Vagina (tissue), 2 donors: ENCODE results near the gene CCDC188. TPM values are rescaled to one million over a fixed set of nuclear protein-coding genes. Genes with fewer than 3 reads are reported as not detected.

Experiments used
- DNase-seq, 2 donors: peaks; one replicate each; pipeline ENCODE4 v3.0.0-alpha.2; 2017; ENCODE audit errors: extremely low spot score in 2 of 2
- H3K27ac ChIP-seq: fragments of 200-600 bp; sonication (generic); one replicate; pipeline ENCODE4 v1.5.1; 2019
- H3K27me3 ChIP-seq: fragments of 200-600 bp; sonication (generic); one replicate; pipeline ENCODE4 v1.5.1; 2019
- H3K36me3 ChIP-seq, 2 donors: fragments of 200-600 bp; sonication (generic); one replicate each; pipeline ENCODE4 v1.5.1; 2017 to 2019
- H3K4me1 ChIP-seq: fragments of 200-600 bp; sonication (generic); one replicate; pipeline ENCODE4 v1.5.1; 2019
- H3K4me3 ChIP-seq, 2 donors: fragments of 200-600 bp; sonication (generic); 1 replicate in 1 of 2; 2 replicates in 1 of 2; pipeline ENCODE4 v1.5.1; 2016 to 2019
- H3K9me3 ChIP-seq: fragments of 200-600 bp; sonication (generic); one replicate; pipeline ENCODE4 v1.5.1; 2019
- CTCF ChIP-seq, 3 experiments: fragments of 450-650 bp in 2 of 3; fragments of 200-600 bp in 1 of 3; sonication (generic) in 1 of 3; IDR thresholded peaks; one replicate each; pipeline ENCODE4 v1.5.1; 2017 to 2019; ENCODE audit warnings: antibody characterized with exemption in 3 of 3, mild to moderate bottlenecking in 2 of 3, moderate library complexity in 2 of 3
- POLR2A ChIP-seq, 2 donors: fragments of 450-650 bp; IDR thresholded peaks; one replicate each; pipeline ENCODE4 v1.6.1; 2017; ENCODE audit warnings: antibody characterized with exemption in 2 of 2, mild to moderate bottlenecking in 2 of 2, moderate library complexity in 2 of 2
- POLR2AphosphoS5 ChIP-seq, 2 donors: sonication (generic); formaldehyde crosslinking; IDR thresholded peaks; one replicate each; pipeline ENCODE4 v1.9.0; 2017; ENCODE audit warnings: antibody characterized with exemption in 2 of 2, mild to moderate bottlenecking in 2 of 2, low read depth in 1 of 2; ENCODE audit not compliant: insufficient read depth in 1 of 2
- intact Hi-C: fragments of 100-400 bp; cut with DNase I; formaldehyde crosslinking; loops from one replicate; pipeline ENCODE4 v1.15.1; 2023
- total RNA-seq: library from RNA; depleted of rRNA; stranded (reverse); fragments of >200 nt; gene quantifications from one replicate; pipeline ENCODE4 v1.2.3, GENCODE V29; 2016

Gene CCDC188
- total RNA-seq, 1 donor from 2014 or later, result not detected

DNA sequence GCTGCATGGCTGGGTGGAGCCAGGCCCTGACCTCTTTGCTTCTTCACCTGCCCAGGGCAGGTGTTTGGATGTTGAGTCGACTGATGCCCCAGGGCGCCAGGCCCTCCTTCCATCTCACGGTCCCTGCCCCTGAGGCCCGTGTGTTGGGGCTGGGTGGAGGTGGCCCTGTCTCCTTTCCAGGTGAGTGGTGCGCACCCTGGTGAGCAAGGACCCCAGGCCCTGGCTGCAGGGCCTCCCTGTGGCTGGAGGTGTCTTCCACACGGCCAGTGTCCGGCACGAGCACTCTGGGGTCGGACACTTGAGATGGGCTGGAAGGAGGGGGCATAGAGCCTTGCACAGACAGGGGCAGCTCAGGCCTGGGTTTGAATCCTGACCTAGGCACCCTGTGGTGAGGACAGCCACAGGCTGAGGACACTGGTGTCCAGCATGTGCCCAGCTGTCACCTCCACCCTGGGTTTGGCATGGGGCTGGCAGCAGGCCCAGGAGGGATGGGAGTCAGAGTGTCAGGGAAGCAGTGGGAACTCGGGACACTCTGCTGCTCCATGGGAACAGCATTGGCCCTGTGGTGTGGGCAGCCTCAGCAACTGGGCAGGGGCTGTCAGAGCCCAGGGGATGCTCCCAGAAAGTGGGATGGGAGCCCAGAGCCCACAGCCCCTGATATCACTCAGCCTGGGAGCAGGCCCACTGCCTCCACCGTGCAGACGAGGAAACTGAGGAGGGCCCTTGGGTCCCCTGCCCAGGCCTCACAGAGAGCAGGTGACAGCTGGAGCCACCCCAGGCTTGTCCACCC, 37.1 kb upstream of the CCDC188 start:
- intact Hi-C loops, result no loop called here
- H3K4me3 ChIP-seq, result no peak overlapping the region
- no peaks in the 10 kb centered on the region for H3K36me3 ChIP-seq
- H3K9me3 ChIP-seq, result no peaks in the 10 kb centered on the region
- no peak overlapping the region for H3K27ac ChIP-seq
- H3K27me3 ChIP-seq, result no peaks in the 10 kb centered on the region
- TF ChIP-seq POLR2A (IDR thresholded peaks at IDR 0.05) (no peak), CTCF (IDR thresholded peaks at IDR 0.05) (no peak), POLR2AphosphoS5 (IDR thresholded peaks at IDR 0.05; ENCODE audit: insufficient read depth in 1 of 2, low read depth in 1 of 2) (no peak)
- no peaks in the 10 kb centered on the region for H3K4me1 ChIP-seq
- DNase-seq, result no peak

DNA sequence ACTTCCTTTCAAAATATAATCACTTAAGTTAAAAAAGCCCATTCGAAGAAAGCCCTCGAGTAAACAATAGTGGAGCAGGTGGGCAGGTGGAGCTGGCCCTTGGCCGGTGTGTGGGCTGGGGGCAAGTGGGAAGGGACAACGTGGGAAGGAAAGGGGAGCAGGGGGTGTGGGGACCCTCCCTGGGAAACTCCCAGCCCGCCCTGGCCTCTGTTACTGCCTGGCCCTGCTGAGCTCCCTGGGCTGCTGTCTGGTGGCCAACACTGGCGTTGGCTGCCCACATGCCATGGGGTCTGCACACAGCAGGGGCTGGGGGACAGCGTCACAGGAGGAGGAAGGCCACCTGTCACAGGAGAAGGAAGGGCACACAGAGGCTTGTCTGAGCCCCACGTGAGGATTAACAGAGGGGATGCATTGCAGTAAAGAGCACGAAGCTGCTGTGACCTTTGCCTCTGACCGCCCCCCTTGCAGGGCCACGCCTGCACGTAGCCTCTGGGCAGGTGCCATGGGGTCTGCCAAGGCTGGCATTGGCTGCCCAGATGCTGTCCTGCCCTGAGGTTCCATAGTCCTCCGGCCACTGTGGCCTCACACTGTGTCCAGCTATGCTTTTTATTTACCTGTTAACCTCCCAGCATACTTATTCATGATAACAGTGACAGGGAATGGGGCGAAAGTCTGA, 36.2 kb upstream of the CCDC188 start:
- Histone ChIP-seq H3K9me3 (no peaks in the 10 kb centered on the region), H3K4me3 (no peak overlapping the region), H3K27ac (no peak overlapping the region), H3K36me3 (no peaks in the 10 kb centered on the region), H3K4me1 (no peaks in the 10 kb centered on the region), H3K27me3 (no peaks in the 10 kb centered on the region)
- intact Hi-C loops, result no loop called here
- no peak for DNase-seq
- TF ChIP-seq CTCF (IDR thresholded peaks at IDR 0.05) (no peak), POLR2A (IDR thresholded peaks at IDR 0.05) (no peak), POLR2AphosphoS5 (IDR thresholded peaks at IDR 0.05; ENCODE audit: insufficient read depth in 1 of 2, low read depth in 1 of 2) (no peak)

DNA sequence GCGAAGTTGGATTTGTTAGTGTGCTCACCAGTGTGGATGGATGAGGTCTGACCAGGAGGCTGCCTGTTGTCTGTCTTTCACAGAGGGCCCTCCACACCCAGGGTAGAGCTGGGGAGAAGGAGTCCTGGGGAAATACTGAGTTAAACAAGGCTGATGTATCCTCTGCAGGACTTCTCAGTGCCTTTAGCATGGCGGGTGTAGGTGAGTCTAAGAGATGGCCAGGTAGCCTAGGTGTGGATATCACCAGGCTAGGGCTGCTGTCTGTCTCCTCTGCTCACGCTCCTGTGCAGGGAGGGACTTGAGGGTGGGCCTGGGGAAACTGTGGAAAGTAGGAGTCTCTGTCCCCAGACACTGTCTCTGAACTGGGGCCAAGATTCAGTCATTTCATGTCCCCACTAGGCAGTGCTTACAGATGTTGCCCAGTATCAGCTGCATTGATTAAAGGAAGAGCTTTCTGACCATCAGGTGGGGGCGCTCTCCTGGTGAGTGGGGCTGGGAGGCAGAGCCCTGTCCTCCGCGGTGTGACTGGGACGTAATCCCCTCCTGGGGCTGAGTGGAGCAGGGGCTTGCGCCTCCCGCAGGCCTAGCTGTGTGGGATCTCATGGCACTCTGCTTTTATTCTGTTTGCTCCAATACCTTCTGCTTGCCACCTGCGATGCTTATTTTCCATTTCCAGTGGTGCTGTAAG, 35.5 kb upstream of the CCDC188 start:
- H3K36me3 ChIP-seq, result no peaks in the 10 kb centered on the region
- no peak overlapping the region for H3K4me3 ChIP-seq
- H3K4me1 ChIP-seq, result no peaks in the 10 kb centered on the region
- no peaks in the 10 kb centered on the region for H3K9me3 ChIP-seq
- no peak overlapping the region for H3K27ac ChIP-seq
- H3K27me3 ChIP-seq, result no peaks in the 10 kb centered on the region
- no peak for DNase-seq
- intact Hi-C loops, result no loop called here
- TF ChIP-seq CTCF (IDR thresholded peaks at IDR 0.05) (no peak), POLR2A (IDR thresholded peaks at IDR 0.05) (no peak), POLR2AphosphoS5 (IDR thresholded peaks at IDR 0.05; ENCODE audit: insufficient read depth in 1 of 2, low read depth in 1 of 2) (no peak)

GRCh38 chr22:20185750-20186149, 34.9 kb upstream of the CCDC188 start:
- DNase-seq, result no peak
- Histone ChIP-seq H3K4me1 (no peaks in the 10 kb centered on the region), H3K27me3 (no peaks in the 10 kb centered on the region), H3K27ac (no peak overlapping the region), H3K36me3 (no peaks in the 10 kb centered on the region), H3K4me3 (no peak overlapping the region), H3K9me3 (no peaks in the 10 kb centered on the region)
- intact Hi-C loops, result no loop called here
- TF ChIP-seq POLR2A (IDR thresholded peaks at IDR 0.05) (no peak), CTCF (IDR thresholded peaks at IDR 0.05) (no peak), POLR2AphosphoS5 (IDR thresholded peaks at IDR 0.05; ENCODE audit: insufficient read depth in 1 of 2, low read depth in 1 of 2) (no peak)
